ENCODE measurements around the gene SLC51A.
"Not testable (repeated sequence)": the region's sequence is repeated elsewhere in the genome, so short reads cannot be mapped to it uniquely, and the experiment has no call there.

DNA sequence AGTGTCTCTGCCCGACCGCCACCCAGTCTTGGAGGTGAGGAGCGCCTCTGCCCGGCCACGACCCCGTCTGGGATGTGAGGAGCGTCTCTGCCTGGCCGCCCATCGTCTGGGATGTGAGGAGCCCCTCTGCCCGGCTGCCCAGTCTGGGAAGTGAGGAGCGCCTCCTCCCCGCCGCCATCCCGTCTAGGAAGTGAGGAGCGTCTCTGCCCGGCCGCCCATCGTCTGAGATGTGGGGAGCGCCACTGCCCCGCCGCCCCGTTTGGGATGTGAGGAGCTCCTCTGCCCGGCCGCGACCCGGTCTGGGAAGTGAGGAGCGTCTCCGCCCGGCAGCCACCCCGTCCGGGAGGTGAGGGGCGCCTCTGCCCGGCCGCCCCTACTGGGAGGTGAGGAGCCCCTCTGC lies 27.8 kb downstream of the SLC51A start:
- TF ChIP-seq, protein P1, sequence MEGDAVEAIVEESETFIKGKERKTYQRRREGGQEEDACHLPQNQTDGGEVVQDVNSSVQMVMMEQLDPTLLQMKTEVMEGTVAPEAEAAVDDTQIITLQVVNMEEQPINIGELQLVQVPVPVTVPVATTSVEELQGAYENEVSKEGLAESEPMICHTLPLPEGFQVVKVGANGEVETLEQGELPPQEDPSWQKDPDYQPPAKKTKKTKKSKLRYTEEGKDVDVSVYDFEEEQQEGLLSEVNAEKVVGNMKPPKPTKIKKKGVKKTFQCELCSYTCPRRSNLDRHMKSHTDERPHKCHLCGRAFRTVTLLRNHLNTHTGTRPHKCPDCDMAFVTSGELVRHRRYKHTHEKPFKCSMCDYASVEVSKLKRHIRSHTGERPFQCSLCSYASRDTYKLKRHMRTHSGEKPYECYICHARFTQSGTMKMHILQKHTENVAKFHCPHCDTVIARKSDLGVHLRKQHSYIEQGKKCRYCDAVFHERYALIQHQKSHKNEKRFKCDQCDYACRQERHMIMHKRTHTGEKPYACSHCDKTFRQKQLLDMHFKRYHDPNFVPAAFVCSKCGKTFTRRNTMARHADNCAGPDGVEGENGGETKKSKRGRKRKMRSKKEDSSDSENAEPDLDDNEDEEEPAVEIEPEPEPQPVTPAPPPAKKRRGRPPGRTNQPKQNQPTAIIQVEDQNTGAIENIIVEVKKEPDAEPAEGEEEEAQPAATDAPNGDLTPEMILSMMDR (conservative IDR thresholded peaks at IDR 0.05 in 1 of 2, IDR thresholded peaks at IDR 0.05 in 1 of 2; ENCODE audit: extremely low read depth in 1 of 2, insufficient read depth in 1 of 2, low read depth in 1 of 2, low read length in 2 of 2) = not testable (repeated sequence)
- not testable (repeated sequence) for TF ChIP-seq EZH2 (IDR thresholded peaks at IDR 0.05; ENCODE audit: borderline replicate concordance, low read length)

Data from mammary epithelial cell (primary cell).